Measurements from ENCODE around the gene KTN1.

- TF ChIP-seq ISL1 (CRISPR knock-in tag; IDR thresholded peaks at IDR 0.05): no peak
- no peak for TF ChIP-seq ESRRG (CRISPR knock-in tag; IDR thresholded peaks at IDR 0.05)
- no peak for TF ChIP-seq OSR1 (CRISPR knock-in tag; IDR thresholded peaks at IDR 0.05)
- TF ChIP-seq PPARA (CRISPR knock-in tag; IDR thresholded peaks at IDR 0.05; ENCODE audit: borderline replicate concordance): no peak
- no peak for TF ChIP-seq GLIS3 (CRISPR knock-in tag; IDR thresholded peaks at IDR 0.05)
- TF ChIP-seq, protein P1, sequence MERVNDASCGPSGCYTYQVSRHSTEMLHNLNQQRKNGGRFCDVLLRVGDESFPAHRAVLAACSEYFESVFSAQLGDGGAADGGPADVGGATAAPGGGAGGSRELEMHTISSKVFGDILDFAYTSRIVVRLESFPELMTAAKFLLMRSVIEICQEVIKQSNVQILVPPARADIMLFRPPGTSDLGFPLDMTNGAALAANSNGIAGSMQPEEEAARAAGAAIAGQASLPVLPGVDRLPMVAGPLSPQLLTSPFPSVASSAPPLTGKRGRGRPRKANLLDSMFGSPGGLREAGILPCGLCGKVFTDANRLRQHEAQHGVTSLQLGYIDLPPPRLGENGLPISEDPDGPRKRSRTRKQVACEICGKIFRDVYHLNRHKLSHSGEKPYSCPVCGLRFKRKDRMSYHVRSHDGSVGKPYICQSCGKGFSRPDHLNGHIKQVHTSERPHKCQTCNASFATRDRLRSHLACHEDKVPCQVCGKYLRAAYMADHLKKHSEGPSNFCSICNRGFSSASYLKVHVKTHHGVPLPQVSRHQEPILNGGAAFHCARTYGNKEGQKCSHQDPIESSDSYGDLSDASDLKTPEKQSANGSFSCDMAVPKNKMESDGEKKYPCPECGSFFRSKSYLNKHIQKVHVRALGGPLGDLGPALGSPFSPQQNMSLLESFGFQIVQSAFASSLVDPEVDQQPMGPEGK (CRISPR knock-in tag; IDR thresholded peaks at IDR 0.05; ENCODE audit: borderline replicate concordance): no peak
- no peak for TF ChIP-seq TOX (CRISPR knock-in tag; IDR thresholded peaks at IDR 0.05; ENCODE audit: borderline replicate concordance)
- TF ChIP-seq CREB5 (CRISPR knock-in tag; IDR thresholded peaks at IDR 0.05; ENCODE audit: low read depth): no peak
- TF ChIP-seq, protein P2, sequence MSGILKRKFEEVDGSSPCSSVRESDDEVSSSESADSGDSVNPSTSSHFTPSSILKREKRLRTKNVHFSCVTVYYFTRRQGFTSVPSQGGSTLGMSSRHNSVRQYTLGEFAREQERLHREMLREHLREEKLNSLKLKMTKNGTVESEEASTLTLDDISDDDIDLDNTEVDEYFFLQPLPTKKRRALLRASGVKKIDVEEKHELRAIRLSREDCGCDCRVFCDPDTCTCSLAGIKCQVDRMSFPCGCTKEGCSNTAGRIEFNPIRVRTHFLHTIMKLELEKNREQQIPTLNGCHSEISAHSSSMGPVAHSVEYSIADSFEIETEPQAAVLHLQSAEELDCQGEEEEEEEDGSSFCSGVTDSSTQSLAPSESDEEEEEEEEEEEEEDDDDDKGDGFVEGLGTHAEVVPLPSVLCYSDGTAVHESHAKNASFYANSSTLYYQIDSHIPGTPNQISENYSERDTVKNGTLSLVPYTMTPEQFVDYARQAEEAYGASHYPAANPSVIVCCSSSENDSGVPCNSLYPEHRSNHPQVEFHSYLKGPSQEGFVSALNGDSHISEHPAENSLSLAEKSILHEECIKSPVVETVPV (CRISPR knock-in tag; IDR thresholded peaks at IDR 0.05): no peak
- no peak for TF ChIP-seq ZNF8 (CRISPR knock-in tag; IDR thresholded peaks at IDR 0.05)
- no peak for TF ChIP-seq ARNTL (CRISPR knock-in tag; IDR thresholded peaks at IDR 0.05; ENCODE audit: borderline replicate concordance, low read depth)
- no peak for TF ChIP-seq RARB (CRISPR knock-in tag; IDR thresholded peaks at IDR 0.05)
- TF ChIP-seq BACH2 (CRISPR knock-in tag; IDR thresholded peaks at IDR 0.05; ENCODE audit: borderline replicate concordance): no peak
Observed at GRCh38 chr14:55620277-55620676, 40.3 kb downstream of the KTN1 start.
